ENCODE data around the gene ETFB. TPM values are rescaled to one million over a fixed set of nuclear protein-coding genes. Genes with fewer than 3 reads are reported as not detected.

Gene ETFB
- total and polyA plus RNA-seq, 4 donors = 129 to 713 (median 467) TPM

DNA sequence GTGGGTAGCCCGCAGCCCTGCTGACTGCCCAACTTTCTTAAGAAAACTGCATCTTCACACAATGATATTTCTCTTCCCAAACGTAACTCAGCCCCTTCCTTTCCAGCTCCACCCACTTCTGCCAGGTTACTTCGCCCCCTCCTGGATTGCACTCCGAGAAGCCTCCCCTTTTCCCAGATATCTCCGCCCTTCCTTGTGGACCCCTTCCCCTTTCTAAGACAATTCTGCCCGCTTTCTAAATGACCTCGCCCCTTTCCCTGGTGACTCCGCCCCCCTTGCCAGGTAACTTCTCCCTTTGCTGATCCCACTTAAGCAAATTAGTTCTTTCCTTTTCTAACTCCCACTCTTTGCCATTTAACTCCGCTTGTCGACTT lies 26.9 kb downstream of the ETFB start:
- no peak for TF ChIP-seq HNF4A (conservative IDR thresholded peaks at IDR 0.05)
- no peak for TF ChIP-seq JUND (IDR thresholded peaks at IDR 0.05)
- no peaks in the 10 kb centered on the region for H3K36me3 ChIP-seq (ENCODE audit: control insufficient read depth in 4 of 4, insufficient read depth in 3 of 4, low read depth in 1 of 4, low read length in 3 of 4)
- DNase-seq (ENCODE audit: low spot score) = no peak
- H3K9me3 ChIP-seq (ENCODE audit: control insufficient read depth in 4 of 4, low read length in 3 of 4) = no peaks in the 10 kb centered on the region
- H3K4me3 ChIP-seq (ENCODE audit: low read depth in 1 of 3, low read length in 3 of 3) = peak overlapping the region; percentile 60 to 78 (median 66)
- H3K4me1 ChIP-seq (ENCODE audit: control insufficient read depth in 4 of 4, insufficient read depth in 4 of 4, low read length in 3 of 4) = peaks cover 7 to 17% (median 13%) of the 10 kb centered on the region in 4 donors
- no peak overlapping the region for H3K9ac ChIP-seq (ENCODE audit: low read depth in 1 of 2, low read length in 2 of 2)
- 2% methylated on average over 10 of the region's 10 CpGs for WGBS
- H3K27ac ChIP-seq (ENCODE audit: low read depth in 1 of 2, low read length in 2 of 2) = peak overlapping the region; percentile 3 to 52
- no peaks in the 10 kb centered on the region for H3K27me3 ChIP-seq (ENCODE audit: control insufficient read depth in 4 of 4, insufficient read depth in 4 of 4, low read length in 3 of 4)

DNA sequence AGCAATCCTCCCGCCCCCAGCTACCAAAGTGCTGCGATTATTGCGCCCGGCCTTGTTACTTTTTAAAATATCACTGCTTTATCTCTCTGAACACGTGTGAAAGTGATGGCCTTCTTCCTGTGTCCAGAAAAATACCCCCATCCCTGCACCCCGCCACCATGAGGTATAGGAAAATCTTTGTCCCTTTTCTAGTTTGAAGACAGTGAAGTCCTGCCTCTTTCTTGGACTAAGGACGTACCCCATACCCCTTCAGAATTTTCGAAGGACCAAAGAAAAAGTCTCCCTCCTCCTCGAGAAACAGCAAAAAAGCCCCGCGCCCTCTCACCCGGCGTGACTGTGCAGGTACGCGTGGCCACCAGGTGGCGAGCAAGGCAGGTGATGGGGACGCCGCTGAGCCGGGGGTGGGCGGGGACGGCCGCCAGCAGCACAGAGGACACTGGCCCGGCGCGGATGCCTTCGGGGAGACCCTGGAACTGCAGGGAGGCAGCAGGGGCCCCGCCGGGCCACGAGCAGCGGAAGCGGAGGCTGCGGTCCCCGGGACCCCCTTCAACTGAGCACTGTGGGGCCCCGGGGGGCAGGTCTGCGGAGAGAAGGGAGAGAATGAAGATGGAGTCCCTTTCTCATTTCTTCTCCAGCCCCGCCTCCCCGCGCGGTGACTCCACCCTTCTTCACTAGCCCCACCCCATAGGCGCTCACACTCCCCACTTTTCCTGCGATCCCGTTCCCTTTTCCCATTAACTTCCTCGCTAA lies 27.4 kb downstream of the ETFB start:
- Histone ChIP-seq H3K9me3 (ENCODE audit: control insufficient read depth in 4 of 4, low read length in 3 of 4) (no peaks in the 10 kb centered on the region), H3K4me1 (ENCODE audit: control insufficient read depth in 4 of 4, insufficient read depth in 4 of 4, low read length in 3 of 4) (peaks cover 7 to 17% (median 13%) of the 10 kb centered on the region in 4 donors), H3K27ac (ENCODE audit: low read depth in 1 of 2, low read length in 2 of 2) (peak overlapping the region; percentile 3 to 52), H3K4me3 (ENCODE audit: low read depth in 1 of 3, low read length in 3 of 3) (peak overlapping the region; percentile 60 to 78 (median 66)), H3K36me3 (ENCODE audit: control insufficient read depth in 4 of 4, insufficient read depth in 3 of 4, low read depth in 1 of 4, low read length in 3 of 4) (no peaks in the 10 kb centered on the region), H3K9ac (ENCODE audit: low read depth in 1 of 2, low read length in 2 of 2) (no peak overlapping the region), H3K27me3 (ENCODE audit: control insufficient read depth in 4 of 4, insufficient read depth in 4 of 4, low read length in 3 of 4) (no peaks in the 10 kb centered on the region)
- DNase-seq (ENCODE audit: low spot score) = peak; percentile 84
- WGBS = 5% methylated on average over 43 of the region's 43 CpGs
- TF ChIP-seq, protein P1, sequence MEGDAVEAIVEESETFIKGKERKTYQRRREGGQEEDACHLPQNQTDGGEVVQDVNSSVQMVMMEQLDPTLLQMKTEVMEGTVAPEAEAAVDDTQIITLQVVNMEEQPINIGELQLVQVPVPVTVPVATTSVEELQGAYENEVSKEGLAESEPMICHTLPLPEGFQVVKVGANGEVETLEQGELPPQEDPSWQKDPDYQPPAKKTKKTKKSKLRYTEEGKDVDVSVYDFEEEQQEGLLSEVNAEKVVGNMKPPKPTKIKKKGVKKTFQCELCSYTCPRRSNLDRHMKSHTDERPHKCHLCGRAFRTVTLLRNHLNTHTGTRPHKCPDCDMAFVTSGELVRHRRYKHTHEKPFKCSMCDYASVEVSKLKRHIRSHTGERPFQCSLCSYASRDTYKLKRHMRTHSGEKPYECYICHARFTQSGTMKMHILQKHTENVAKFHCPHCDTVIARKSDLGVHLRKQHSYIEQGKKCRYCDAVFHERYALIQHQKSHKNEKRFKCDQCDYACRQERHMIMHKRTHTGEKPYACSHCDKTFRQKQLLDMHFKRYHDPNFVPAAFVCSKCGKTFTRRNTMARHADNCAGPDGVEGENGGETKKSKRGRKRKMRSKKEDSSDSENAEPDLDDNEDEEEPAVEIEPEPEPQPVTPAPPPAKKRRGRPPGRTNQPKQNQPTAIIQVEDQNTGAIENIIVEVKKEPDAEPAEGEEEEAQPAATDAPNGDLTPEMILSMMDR (IDR thresholded peaks at IDR 0.05; ENCODE audit: low read depth, low read length, missing input control) = peak; percentile 70
- peak; percentile 26 for TF ChIP-seq YY1 (IDR thresholded peaks at IDR 0.05)
- TF ChIP-seq RAD21 (IDR thresholded peaks at IDR 0.05) = peak; percentile 86 to 90
- peak; percentile 29 for TF ChIP-seq REST (IDR thresholded peaks at IDR 0.05)
- no peak for TF ChIP-seq HNF4A (conservative IDR thresholded peaks at IDR 0.05)

DNA sequence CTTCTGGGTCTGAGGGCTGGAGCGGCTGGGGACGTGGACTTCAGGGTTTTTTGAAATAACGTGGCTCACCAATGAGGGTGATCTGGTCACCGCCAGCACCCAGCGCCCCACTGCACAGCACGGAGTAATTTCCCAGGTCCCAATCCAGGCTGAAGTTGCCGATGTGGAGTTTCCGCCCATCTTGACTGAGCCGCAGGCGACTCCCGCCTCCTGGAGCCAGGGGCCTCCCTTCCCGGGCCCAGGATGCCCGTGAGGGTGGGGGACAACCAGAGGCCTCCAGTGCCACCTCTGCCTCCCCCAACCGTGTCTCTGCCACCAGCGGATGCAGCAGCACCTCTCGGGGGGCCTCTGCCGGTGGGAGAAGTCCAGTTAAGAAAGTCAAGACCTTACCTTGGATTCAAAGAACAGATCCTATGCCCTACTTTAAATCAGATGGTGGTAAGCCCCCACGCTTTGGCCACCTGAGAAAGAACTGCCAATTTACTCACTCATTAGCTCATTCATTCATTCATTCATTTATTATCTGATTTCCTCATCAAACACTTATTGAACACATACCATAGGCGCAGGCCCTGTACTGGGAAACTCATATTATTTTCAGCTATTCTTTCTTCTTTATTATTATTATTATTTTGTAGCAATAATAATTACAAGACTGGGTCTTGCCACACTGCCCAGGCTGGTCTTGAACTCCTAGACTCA lies 28.2 kb downstream of the ETFB start:
- Histone ChIP-seq H3K27me3 (ENCODE audit: control insufficient read depth in 4 of 4, insufficient read depth in 4 of 4, low read length in 3 of 4) (no peaks in the 10 kb centered on the region), H3K27ac (ENCODE audit: low read depth in 1 of 2, low read length in 2 of 2) (no peak overlapping the region), H3K4me1 (ENCODE audit: control insufficient read depth in 4 of 4, insufficient read depth in 4 of 4, low read length in 3 of 4) (peaks cover 7 to 17% (median 13%) of the 10 kb centered on the region in 4 donors), H3K9me3 (ENCODE audit: control insufficient read depth in 4 of 4, low read length in 3 of 4) (no peaks in the 10 kb centered on the region), H3K4me3 (ENCODE audit: low read depth in 1 of 3, low read length in 3 of 3) (no peak overlapping the region), H3K36me3 (ENCODE audit: control insufficient read depth in 4 of 4, insufficient read depth in 3 of 4, low read depth in 1 of 4, low read length in 3 of 4) (no peaks in the 10 kb centered on the region), H3K9ac (ENCODE audit: low read depth in 1 of 2, low read length in 2 of 2) (no peak overlapping the region)
- DNase-seq (ENCODE audit: low spot score) = no peak
- 89% methylated on average over 19 of the region's 19 CpGs for WGBS
- no peak for TF ChIP-seq MAX (IDR thresholded peaks at IDR 0.05)
- TF ChIP-seq ATF3 (IDR thresholded peaks at IDR 0.05) = no peak
- no peak for TF ChIP-seq HNF4G (IDR thresholded peaks at IDR 0.05)
- no peak for TF ChIP-seq YY1 (IDR thresholded peaks at IDR 0.05)
- TF ChIP-seq, protein P2, sequence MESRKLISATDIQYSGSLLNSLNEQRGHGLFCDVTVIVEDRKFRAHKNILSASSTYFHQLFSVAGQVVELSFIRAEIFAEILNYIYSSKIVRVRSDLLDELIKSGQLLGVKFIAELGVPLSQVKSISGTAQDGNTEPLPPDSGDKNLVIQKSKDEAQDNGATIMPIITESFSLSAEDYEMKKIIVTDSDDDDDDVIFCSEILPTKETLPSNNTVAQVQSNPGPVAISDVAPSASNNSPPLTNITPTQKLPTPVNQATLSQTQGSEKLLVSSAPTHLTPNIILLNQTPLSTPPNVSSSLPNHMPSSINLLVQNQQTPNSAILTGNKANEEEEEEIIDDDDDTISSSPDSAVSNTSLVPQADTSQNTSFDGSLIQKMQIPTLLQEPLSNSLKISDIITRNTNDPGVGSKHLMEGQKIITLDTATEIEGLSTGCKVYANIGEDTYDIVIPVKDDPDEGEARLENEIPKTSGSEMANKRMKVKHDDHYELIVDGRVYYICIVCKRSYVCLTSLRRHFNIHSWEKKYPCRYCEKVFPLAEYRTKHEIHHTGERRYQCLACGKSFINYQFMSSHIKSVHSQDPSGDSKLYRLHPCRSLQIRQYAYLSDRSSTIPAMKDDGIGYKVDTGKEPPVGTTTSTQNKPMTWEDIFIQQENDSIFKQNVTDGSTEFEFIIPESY (IDR thresholded peaks at IDR 0.05) = no peak
- TF ChIP-seq RXRA (IDR thresholded peaks at IDR 0.05) = no peak
- TF ChIP-seq GABPA (IDR thresholded peaks at IDR 0.05 in 1 of 2, conservative IDR thresholded peaks at IDR 0.05 in 1 of 2) = no peak
- no peak for TF ChIP-seq EGR1 (IDR thresholded peaks at IDR 0.05; ENCODE audit: low read depth in 2 of 2)
- no peak for TF ChIP-seq NR2F2 (IDR thresholded peaks at IDR 0.05)
- TF ChIP-seq FOXA2 (IDR thresholded peaks at IDR 0.05) = no peak

Data from liver (tissue), 9 donors.